HepG2 (cell line): Measurements from ENCODE around the gene SPTBN4. TPM values are rescaled to one million over a fixed set of nuclear protein-coding genes. Genes with fewer than 3 reads are reported as not detected.
A peak's percentile ranks its signal among the peaks of the same experiment; 100 is the strongest.

Experiments used
- CAMTA2 ChIP-seq: sonication (generic); formaldehyde crosslinking; IDR thresholded peaks from 2 replicates; pipeline ENCODE4 v1.4.0; 2020; ENCODE audit warnings: mild to moderate bottlenecking, missing genetic modification reagents, borderline replicate concordance
- DMTF1 ChIP-seq: sonication (generic); formaldehyde crosslinking; IDR thresholded peaks from 2 replicates; pipeline ENCODE4 v1.4.0; 2020; ENCODE audit warnings: mild to moderate bottlenecking, missing genetic modification reagents
- DRAP1 ChIP-seq: IDR thresholded peaks from 2 replicates; pipeline ENCODE4 v1.6.1; 2016; ENCODE audit warnings: missing genetic modification reagents, missing compliant biosample characterization
- HIVEP1 ChIP-seq: sonication (generic); formaldehyde crosslinking; IDR thresholded peaks from 2 replicates; pipeline ENCODE4 v1.4.0; 2020; ENCODE audit warnings: mild to moderate bottlenecking, missing genetic modification reagents
- MTA1 ChIP-seq: sonication (generic); formaldehyde crosslinking; IDR thresholded peaks from 2 replicates; pipeline ENCODE4 v1.4.0; 2020; ENCODE audit warnings: missing genetic modification reagents, mild to moderate bottlenecking, borderline replicate concordance
- NFYB ChIP-seq: sonication (generic); formaldehyde crosslinking; IDR thresholded peaks from 2 replicates; pipeline ENCODE4 v1.4.0; 2020; ENCODE audit warnings: missing genetic modification reagents
- PHF21A ChIP-seq: sonication (generic); formaldehyde crosslinking; IDR thresholded peaks from 2 replicates; pipeline ENCODE4 v1.5.0; 2020; ENCODE audit warnings: mild to moderate bottlenecking, missing genetic modification reagents
- PRDM15 ChIP-seq: sonication (generic); formaldehyde crosslinking; IDR thresholded peaks from 2 replicates; pipeline ENCODE4 v1.4.0; 2020; ENCODE audit warnings: missing genetic modification reagents
- RFX3 ChIP-seq: IDR thresholded peaks from 2 replicates; pipeline ENCODE4 v1.6.1; 2016; ENCODE audit warnings: missing biosample characterization, missing genetic modification reagents
- SMAD3 ChIP-seq: sonication (generic); formaldehyde crosslinking; IDR thresholded peaks from 2 replicates; pipeline ENCODE4 v1.4.0; 2020; ENCODE audit warnings: missing genetic modification reagents
- SRF ChIP-seq: IDR thresholded peaks from 2 replicates; pipeline ENCODE4 v1.6.1; 2011; ENCODE audit warnings: mild to moderate bottlenecking, low read depth, low read length, moderate library complexity
- THAP8 ChIP-seq: sonication (generic); formaldehyde crosslinking; IDR thresholded peaks from 2 replicates; pipeline ENCODE4 v1.5.1; 2020; ENCODE audit warnings: missing genetic modification reagents, mild to moderate bottlenecking, borderline replicate concordance
- XBP1 ChIP-seq: sonication (generic); formaldehyde crosslinking; IDR thresholded peaks from 2 replicates; pipeline ENCODE4 v1.5.0; 2020; ENCODE audit warnings: missing genetic modification reagents
- ZMYM4 ChIP-seq: sonication (generic); formaldehyde crosslinking; IDR thresholded peaks from 2 replicates; pipeline ENCODE4 v1.8.1; 2023; ENCODE audit warnings: mild to moderate bottlenecking, missing genetic modification reagents
- ZNF143 ChIP-seq: sonication (generic); formaldehyde crosslinking; IDR thresholded peaks from 2 replicates; pipeline ENCODE4 v1.4.0; 2020; ENCODE audit warnings: missing genetic modification reagents
- ZNF280D ChIP-seq: sonication (generic); formaldehyde crosslinking; IDR thresholded peaks from 2 replicates; pipeline ENCODE4 v1.5.1; 2020; ENCODE audit warnings: mild to moderate bottlenecking, missing genetic modification reagents
- ZNF546 ChIP-seq: sonication (generic); formaldehyde crosslinking; conservative IDR thresholded peaks from 2 replicates; pipeline ENCODE4 v1.8.1; 2023; ENCODE audit warnings: mild to moderate bottlenecking, missing genetic modification reagents
- ZNF598 ChIP-seq: sonication (generic); formaldehyde crosslinking; IDR thresholded peaks from 2 replicates; pipeline ENCODE4 v1.5.1; 2020; ENCODE audit warnings: mild to moderate bottlenecking, missing genetic modification reagents, borderline replicate concordance
- ZNF792 ChIP-seq: IDR thresholded peaks from 2 replicates; pipeline ENCODE4 v1.6.1; 2016
- ZSCAN25 ChIP-seq: sonication (generic); formaldehyde crosslinking; IDR thresholded peaks from 2 replicates; pipeline ENCODE4 v1.8.0; 2022; ENCODE audit warnings: mild to moderate bottlenecking, missing genetic modification reagents
- polyA plus RNA-seq, 8 experiments: library from polyadenylated mRNA; depleted of rRNA in 3 of 8; stranded (reverse) in 7 of 8; unstranded in 1 of 8; fragments of >200 nt; fragmentation: Illumina TruSeq in 4 of 8; extraction: Trizol in 4 of 8; gene quantifications; 2 replicates each; pipeline versions ENCODE4 v1.2.1 to v1.2.3, GENCODE V29; 2011 to 2016; ENCODE audit warnings: low read depth in 4 of 8, missing spikeins in 1 of 8, mixed read lengths in 1 of 8; ENCODE audit not compliant: insufficient read depth in 1 of 8
- total RNA-seq, 5 experiments: library from RNA; depleted of rRNA; stranded (reverse); fragments of >200 nt; fragmentation: Illumina TruSeq; extraction: Trizol; gene quantifications; 2 replicates each; pipeline ENCODE4 v1.2.3, GENCODE V29; 2016; ENCODE audit warnings: low read depth in 1 of 5

The SPTBN4 gene
- total and polyA plus RNA-seq, 2 of the 13 experiments (the other 11 are each of a cell fraction or from before 2014, with no cell fraction given): 0.11 TPM

GRCh38 chr19:40443131-40443999 is 23.4 kb upstream of the SPTBN4 start (continued):
- TF ChIP-seq ZNF280D (CRISPR knock-in tag) (no peak), ZSCAN25 (CRISPR knock-in tag) (no peak), PRDM15 (CRISPR knock-in tag) (no peak), PHF21A (CRISPR knock-in tag) (peak; percentile 27; the same call in 1 of the 2 replicates), ZNF546 (CRISPR knock-in tag) (no peak), ZNF598 (CRISPR knock-in tag) (no peak), MTA1 (no peak), ZMYM4 (peak; percentile 58), SRF (no peak), RFX3 (CRISPR knock-in tag) (no peak), DMTF1 (CRISPR knock-in tag) (no peak), CAMTA2 (CRISPR knock-in tag) (no peak), DRAP1 (CRISPR knock-in tag) (peak; percentile 63), SMAD3 (CRISPR knock-in tag) (no peak), NFYB (CRISPR knock-in tag) (peak; percentile 59), ZNF143 (CRISPR knock-in tag) (peak; percentile 91), XBP1 (CRISPR knock-in tag) (no peak), ZNF792 (0 out of 2 replicates have a peak, but pooled peaks have one; percentile 37), HIVEP1 (CRISPR knock-in tag) (0 out of 2 replicates have a peak, but pooled peaks have one; percentile 43), THAP8 (no peak)
